ENCODE results near the gene SLC12A9.
"Not testable (repeated sequence)": the region's sequence is repeated elsewhere in the genome, so short reads cannot be mapped to it uniquely, and the experiment has no call there.

Gene SLC12A9

DNA sequence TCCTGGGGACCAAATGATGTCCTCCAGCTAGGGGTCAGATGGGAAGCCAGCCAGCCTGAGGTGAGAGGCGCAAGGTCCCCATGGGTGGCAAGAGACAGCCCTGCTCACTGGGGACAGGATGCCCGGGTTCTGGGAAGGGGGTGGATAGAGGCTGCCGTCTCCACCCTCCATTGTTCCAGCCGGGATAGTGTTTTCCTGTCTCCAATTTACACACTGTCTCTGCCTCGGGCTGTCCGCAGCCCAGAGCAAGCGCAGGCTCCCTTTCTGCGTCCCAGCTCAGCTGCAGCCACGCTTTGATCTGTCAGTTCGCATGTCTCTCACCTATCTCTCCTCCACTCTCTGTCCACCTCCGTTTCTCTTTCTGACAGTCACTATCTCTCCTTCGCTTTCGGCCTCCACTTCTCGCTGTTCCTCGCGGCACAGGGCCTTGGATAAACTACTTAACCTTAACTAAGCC lies 27.3 kb upstream of the SLC12A9 start:
- no peak for DNase-seq (ENCODE audit: low read depth in 1 of 2, low spot score in 1 of 2)

GRCh38 chr7:100825751-100826513 lies 26.6 kb upstream of the SLC12A9 start:
- DNase-seq (ENCODE audit: low read depth in 1 of 2, low spot score in 1 of 2): no peak

- DNase-seq (ENCODE audit: low read depth in 1 of 2, low spot score in 1 of 2): no peak
These were observed 25.8 kb upstream of the SLC12A9 start for GRCh38 chr7:100826514-100827329.

GRCh38 chr7:100827330-100828226 lies 24.9 kb upstream of the SLC12A9 start, which contains the start of gene EPHB4:
Gene EPHB4 (minus strand): TSS chr7:100827523. CDS start chr7:100827030, 493 bp downstream.
- no peak for DNase-seq (ENCODE audit: low read depth in 1 of 2, low spot score in 1 of 2)

DNA sequence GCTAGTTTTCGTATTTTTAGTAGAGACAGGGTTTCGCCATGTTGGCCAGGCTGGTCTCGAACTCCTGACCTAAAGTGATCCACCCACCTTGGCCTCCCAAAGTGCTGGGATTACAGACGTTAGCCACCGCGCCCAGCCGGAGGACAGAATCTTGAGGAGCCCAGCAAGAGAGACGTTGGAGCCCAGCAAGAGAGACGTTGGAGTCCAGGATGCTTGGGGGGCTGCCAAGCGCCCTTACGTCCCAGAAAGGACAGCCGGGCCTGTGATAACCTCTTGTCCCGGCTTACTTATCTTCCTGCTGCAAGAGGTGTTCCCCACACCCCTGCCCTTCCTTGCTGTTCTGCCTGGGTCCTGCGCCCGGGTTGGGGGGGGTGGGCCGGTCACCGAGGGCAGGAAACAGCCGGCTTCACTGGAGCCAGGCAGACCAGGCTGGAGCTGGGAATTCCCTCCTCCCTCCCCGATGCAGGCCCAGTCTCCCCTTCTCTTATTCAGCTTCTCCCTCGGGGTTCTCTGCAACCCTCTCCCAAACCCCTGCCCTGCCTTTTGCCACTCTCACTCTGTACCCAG lies 23.3 kb upstream of the SLC12A9 start:
- DNase-seq (ENCODE audit: low read depth in 1 of 2, low spot score in 1 of 2): no peak

DNA sequence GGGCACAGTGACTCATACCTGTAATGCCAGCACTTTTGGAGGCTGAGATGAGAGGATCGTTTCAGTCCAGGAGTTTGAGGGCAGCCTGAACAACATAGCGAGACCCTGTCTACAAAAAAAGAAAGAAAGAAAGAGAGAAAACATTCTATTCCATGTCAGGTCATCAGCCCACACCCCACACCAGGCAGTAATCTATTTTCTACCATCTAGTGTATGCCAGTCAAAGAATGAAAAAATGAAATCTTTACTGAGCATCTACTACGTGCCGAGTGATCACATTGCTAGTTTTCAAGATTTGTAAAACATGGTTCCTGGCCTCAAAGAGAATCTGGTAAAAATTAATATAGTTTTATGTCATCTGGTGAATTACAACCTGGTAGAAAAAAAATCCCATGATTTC lies 22.1 kb upstream of the SLC12A9 start:
- no peak for DNase-seq (ENCODE audit: low read depth in 1 of 2, low spot score in 1 of 2)

DNA sequence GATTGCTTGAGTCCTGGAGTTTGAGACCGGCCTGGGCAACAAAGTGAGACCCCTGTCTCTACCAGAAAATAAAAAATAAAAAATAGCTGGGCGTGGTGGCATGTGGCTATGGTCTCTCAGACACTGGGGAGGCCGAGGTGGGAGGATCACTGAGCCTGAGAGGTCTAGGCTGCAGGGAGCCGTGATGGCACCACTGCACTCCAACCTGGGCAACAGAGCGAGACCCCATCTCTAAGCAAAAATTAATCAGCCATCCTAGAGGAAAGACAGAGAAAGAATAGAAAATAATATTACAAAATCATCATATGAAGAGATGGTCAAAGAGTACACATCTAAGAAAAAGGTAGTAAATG lies 20.3 kb upstream of the SLC12A9 start:
- no peak for DNase-seq (ENCODE audit: low read depth in 1 of 2, low spot score in 1 of 2)

DNA sequence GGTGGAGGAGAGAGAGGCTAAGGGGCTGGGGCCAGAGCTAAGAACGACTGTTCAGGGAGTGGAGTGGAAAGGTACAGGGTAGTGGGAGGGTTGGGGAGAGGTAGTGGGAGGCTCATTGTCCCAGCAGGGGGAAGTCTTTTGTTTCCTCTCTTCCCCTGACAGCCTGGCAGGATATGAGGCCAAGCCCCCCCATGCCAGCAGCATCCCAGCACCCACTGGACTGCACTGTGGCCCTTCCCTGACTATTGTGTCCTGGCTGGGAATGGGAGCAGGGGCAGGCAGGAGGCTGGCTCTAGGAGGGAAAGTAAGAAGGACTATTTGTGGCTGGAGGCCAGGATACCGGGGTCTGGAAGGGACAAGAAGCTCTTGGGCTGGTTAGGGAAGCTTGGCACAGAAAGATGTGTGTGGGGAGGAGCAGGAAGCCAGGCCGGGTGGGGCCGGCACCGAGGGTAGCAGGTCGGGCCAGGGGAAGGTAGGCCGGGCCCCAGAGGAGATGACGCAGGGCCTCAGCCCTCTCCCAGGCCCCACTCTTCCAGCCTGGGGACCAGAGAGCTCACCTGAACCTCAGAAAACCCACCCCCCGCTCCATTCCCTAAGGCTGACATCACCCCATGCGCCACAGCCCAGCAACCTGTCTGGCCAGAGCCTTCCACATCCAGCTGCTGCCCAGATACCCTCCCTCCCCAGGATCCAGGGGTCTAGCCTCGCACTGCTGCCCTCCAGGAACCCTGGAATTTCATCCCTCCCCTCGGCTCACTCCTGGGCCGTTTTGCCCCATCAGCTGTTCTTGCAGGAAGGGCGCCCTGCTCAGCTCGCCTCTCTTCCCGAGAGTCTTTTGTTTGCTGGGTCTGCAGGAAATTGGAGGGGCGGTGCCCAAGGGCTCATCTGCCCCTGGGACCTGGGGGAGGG lies 16.4 kb upstream of the SLC12A9 start:
- DNase-seq (ENCODE audit: low read depth in 1 of 2, low spot score in 1 of 2): no peak

GRCh38 chr7:100836812-100837098 lies 15.8 kb upstream of the SLC12A9 start:
- no peak for DNase-seq (ENCODE audit: low read depth in 1 of 2, low spot score in 1 of 2)

DNA sequence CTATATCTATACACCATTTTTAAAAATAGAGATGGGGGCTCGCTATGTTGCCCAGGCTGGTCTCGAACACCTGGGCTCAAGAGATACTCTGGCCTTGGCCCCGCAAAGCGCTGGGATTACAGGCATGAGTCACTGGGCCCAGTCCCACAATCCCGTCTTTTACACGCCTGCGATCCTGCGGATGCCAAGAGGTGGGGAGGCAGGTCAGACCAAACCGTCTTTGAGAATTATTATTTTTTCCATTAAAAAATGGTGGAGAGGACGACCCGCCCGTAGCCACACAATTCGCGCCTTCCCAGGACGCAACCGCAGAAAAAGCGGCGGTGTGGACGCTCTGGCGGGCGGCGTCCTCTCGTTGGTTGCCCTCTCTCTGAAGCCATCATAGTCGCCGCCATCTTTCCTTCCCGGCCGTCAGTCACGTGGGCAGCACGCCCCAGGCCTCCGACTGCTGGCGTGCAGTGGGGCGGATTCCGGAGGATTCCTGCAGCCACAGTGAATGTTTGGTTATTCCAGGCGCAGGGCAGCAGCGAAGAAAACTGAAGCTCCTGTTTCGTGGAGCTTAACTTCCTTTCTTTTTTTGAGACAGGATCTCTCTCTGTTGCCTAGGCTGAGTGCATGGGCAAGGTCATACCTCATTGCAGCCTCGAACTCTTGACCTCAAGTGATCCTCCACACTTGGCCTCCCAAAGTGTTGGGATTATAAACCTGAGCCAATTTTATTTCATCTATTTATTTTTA lies 15.2 kb upstream of the SLC12A9 start:
- peak; percentile 55 to 74 for DNase-seq (ENCODE audit: low read depth in 1 of 2, low spot score in 1 of 2)

GRCh38 chr7:100839361-100839760 lies 13.2 kb upstream of the SLC12A9 start:
- DNase-seq (ENCODE audit: low read depth in 1 of 2, low spot score in 1 of 2): no peak

GRCh38 chr7:100840470-100841100 lies 11.9 kb upstream of the SLC12A9 start:
- no peak for DNase-seq (ENCODE audit: low read depth in 1 of 2, low spot score in 1 of 2)

GRCh38 chr7:100847360-100847759 lies 5.2 kb upstream of the SLC12A9 start:
- DNase-seq (ENCODE audit: low read depth in 1 of 2, low spot score in 1 of 2): no peak

DNA sequence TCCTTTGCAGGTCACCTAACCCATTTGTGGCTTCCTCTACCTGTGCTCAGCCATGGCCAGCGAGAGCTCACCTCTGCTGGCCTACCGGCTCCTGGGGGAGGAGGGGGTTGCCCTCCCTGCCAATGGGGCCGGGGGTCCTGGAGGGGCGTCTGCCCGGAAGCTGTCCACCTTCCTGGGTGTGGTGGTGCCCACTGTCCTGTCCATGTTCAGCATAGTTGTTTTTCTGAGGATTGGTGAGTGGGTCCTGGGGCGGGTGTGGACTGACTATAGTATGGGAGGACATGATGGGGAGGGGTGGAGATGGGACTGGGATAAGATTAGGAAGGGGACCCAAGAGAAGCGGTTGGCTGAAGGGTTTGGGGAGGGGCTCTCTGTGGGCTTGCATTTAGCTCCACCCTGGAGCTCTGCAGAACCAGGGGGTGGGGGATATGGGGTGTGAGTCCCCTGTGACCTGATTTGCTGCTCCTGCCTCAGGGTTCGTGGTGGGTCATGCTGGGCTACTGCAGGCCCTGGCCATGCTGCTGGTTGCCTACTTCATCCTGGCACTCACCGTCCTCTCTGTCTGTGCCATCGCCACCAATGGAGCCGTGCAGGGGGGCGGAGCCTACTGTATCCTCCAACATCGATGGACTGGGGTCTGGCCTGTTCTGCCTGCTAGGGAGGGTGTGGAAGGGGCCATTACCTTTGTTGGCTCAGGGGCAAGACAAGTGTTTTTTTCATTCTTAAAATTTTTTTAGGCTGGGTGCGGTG lies 1.8 kb downstream of the SLC12A9 start:
- no peak for DNase-seq (ENCODE audit: low read depth in 1 of 2, low spot score in 1 of 2)

- not testable (repeated sequence) for DNase-seq (ENCODE audit: low read depth in 1 of 2, low spot score in 1 of 2)
These were observed 2.4 kb downstream of the SLC12A9 start for GRCh38 chr7:100854899-100855298.

GRCh38 chr7:100855515-100855914 lies 3.0 kb downstream of the SLC12A9 start:
- DNase-seq (ENCODE audit: low read depth in 1 of 2, low spot score in 1 of 2): no peak

DNA sequence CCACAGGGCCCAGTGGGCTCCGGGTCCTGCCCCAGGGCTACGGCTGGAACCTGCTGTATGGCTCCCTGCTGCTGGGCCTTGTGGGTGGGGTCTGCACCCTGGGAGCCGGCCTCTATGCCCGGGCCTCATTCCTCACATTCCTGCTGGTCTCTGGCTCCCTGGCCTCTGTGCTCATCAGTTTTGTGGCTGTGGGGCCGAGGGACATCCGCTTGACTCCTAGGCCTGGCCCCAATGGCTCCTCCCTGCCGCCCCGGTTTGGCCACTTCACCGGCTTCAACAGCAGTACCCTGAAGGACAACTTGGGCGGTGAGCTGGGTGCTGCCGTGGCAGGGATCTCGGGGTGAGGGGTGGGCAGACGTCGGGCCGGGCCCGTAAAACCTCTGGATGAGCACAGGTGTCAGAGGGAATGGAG lies 4.4 kb downstream of the SLC12A9 start:
- no peak for DNase-seq (ENCODE audit: low read depth in 1 of 2, low spot score in 1 of 2)

DNA sequence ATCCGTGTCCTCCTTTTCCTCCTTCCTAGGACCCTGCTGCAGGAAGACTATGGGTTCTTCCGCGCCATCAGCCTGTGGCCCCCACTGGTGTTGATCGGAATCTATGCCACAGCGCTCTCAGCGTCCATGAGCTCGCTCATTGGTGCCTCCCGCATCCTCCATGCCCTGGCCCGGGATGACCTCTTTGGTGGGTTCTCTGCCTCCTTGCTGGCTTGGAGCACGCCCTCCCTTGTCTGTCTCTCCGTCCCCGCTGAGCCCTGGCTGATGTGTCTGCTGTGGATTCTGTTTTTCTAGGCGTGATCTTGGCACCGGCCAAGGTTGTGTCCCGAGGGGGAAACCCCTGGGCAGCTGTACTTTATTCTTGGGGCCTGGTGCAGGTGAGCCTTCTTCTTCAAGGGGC lies 7.3 kb downstream of the SLC12A9 start:
- DNase-seq (ENCODE audit: low read depth in 1 of 2, low spot score in 1 of 2): no peak
